ENCODE measurements around the gene KY.

DNA sequence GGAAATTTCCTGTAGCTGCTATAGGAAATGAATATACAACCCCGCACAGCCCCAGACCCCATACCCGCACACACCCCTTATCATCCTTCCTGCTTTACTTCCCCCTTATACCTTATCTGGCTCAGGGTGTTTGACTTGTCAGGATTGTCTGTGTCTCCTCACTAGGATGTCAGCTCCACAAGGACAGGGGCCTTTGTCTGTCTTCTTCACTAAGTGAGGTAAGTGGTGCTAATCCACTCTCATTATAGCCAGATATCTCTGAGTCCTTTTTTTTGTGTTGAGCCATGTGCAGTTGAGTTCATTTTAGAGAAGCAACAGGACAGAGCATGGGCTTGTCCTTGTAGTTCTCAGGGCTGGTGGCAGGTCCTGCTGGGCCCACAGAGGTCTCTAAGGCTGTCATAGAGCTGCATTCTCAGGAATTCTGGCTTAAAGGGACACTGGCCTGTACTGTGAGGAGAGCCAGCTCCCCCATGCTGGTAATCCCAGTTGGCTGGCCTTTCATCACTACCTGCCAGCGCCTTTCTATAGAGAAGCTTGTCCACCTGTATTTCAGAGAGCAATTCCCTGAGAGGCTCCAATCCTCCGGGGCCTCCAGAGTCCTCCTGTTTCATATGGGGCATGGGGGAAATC is 9.0 kb downstream of the KY start:
- TF ChIP-seq EP300 (IDR thresholded peaks at IDR 0.05; ENCODE audit: borderline replicate concordance) = no peak
- TF ChIP-seq NFIC (IDR thresholded peaks at IDR 0.05) = no peak
- no peak for TF ChIP-seq TAF1 (IDR thresholded peaks at IDR 0.05; ENCODE audit: low read depth)
- TF ChIP-seq, protein P1, sequence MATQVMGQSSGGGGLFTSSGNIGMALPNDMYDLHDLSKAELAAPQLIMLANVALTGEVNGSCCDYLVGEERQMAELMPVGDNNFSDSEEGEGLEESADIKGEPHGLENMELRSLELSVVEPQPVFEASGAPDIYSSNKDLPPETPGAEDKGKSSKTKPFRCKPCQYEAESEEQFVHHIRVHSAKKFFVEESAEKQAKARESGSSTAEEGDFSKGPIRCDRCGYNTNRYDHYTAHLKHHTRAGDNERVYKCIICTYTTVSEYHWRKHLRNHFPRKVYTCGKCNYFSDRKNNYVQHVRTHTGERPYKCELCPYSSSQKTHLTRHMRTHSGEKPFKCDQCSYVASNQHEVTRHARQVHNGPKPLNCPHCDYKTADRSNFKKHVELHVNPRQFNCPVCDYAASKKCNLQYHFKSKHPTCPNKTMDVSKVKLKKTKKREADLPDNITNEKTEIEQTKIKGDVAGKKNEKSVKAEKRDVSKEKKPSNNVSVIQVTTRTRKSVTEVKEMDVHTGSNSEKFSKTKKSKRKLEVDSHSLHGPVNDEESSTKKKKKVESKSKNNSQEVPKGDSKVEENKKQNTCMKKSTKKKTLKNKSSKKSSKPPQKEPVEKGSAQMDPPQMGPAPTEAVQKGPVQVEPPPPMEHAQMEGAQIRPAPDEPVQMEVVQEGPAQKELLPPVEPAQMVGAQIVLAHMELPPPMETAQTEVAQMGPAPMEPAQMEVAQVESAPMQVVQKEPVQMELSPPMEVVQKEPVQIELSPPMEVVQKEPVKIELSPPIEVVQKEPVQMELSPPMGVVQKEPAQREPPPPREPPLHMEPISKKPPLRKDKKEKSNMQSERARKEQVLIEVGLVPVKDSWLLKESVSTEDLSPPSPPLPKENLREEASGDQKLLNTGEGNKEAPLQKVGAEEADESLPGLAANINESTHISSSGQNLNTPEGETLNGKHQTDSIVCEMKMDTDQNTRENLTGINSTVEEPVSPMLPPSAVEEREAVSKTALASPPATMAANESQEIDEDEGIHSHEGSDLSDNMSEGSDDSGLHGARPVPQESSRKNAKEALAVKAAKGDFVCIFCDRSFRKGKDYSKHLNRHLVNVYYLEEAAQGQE (IDR thresholded peaks at IDR 0.05; ENCODE audit: low read depth) = no peak
- TF ChIP-seq TEAD4 (IDR thresholded peaks at IDR 0.05) = no peak
- TF ChIP-seq, protein P2, sequence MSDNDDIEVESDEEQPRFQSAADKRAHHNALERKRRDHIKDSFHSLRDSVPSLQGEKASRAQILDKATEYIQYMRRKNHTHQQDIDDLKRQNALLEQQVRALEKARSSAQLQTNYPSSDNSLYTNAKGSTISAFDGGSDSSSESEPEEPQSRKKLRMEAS (IDR thresholded peaks at IDR 0.05) = no peak
- TF ChIP-seq ZBTB7A (IDR thresholded peaks at IDR 0.05; ENCODE audit: low read depth) = no peak
- TF ChIP-seq YY1 (IDR thresholded peaks at IDR 0.05; ENCODE audit: low read depth) = no peak
- TF ChIP-seq RAD21 (IDR thresholded peaks at IDR 0.05; ENCODE audit: low read depth) = no peak
- TF ChIP-seq, protein P3, sequence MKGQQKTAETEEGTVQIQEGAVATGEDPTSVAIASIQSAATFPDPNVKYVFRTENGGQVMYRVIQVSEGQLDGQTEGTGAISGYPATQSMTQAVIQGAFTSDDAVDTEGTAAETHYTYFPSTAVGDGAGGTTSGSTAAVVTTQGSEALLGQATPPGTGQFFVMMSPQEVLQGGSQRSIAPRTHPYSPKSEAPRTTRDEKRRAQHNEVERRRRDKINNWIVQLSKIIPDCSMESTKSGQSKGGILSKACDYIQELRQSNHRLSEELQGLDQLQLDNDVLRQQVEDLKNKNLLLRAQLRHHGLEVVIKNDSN (IDR thresholded peaks at IDR 0.05) = no peak
- TF ChIP-seq EGR1 (IDR thresholded peaks at IDR 0.05) = no peak
- no peak for TF ChIP-seq TCF12 (IDR thresholded peaks at IDR 0.05; ENCODE audit: low read depth)
- no peak for TF ChIP-seq CEBPB (IDR thresholded peaks at IDR 0.05)

All from Ishikawa (cell line).